ENCODE data around the gene ASMT.

ASMT gene

DNA sequence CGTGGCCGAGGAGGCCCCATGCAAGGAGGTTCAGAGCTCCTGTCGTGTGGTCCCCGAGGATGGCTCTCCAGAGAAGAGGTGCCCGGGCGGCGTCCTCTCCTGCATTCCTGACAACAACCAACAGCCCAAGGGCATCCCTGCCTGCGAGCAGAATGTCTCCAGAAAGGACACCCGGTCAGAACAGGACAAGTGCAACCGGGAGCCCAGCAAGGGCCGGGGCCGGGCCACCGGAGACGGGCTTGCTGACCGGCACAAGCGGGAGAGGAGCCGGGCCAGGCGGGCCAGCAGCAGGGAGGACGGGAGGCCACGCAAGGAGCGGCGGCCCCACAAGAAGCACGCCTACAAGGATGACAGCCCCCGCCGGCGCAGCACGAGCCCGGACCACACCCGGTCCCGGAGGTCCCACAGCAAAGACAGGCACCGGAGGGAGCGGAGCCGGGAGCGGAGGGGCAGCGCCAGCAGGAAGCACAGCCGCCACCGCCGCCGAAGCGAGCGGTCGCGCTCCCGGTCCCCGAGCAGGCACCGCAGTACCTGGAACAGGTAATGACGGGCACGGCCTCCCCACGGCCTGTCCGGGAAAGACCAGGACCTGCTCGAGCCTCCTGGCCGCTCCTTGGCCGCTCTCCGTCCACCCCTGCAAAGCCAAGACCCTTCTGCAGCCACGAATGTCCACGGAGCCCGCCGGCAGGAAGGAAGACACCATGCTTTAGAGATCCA is 13.7 kb upstream of the ASMT start:
- TF ChIP-seq, protein P1, sequence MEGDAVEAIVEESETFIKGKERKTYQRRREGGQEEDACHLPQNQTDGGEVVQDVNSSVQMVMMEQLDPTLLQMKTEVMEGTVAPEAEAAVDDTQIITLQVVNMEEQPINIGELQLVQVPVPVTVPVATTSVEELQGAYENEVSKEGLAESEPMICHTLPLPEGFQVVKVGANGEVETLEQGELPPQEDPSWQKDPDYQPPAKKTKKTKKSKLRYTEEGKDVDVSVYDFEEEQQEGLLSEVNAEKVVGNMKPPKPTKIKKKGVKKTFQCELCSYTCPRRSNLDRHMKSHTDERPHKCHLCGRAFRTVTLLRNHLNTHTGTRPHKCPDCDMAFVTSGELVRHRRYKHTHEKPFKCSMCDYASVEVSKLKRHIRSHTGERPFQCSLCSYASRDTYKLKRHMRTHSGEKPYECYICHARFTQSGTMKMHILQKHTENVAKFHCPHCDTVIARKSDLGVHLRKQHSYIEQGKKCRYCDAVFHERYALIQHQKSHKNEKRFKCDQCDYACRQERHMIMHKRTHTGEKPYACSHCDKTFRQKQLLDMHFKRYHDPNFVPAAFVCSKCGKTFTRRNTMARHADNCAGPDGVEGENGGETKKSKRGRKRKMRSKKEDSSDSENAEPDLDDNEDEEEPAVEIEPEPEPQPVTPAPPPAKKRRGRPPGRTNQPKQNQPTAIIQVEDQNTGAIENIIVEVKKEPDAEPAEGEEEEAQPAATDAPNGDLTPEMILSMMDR (IDR thresholded peaks at IDR 0.05; ENCODE audit: unreplicated experiment in 3 of 3) = no peak
- Mint-ChIP-seq H3K9me3 (no peaks in the 10 kb centered on the region), H3K4me1 (peaks cover 6% of the 10 kb centered on the region), H3K36me3 (ENCODE audit: low read depth) (peaks cover 71% of the 10 kb centered on the region), H3K27ac (no peak overlapping the region), H3K27me3 (ENCODE audit: low read depth) (no peaks in the 10 kb centered on the region), H3K4me3 (no peak overlapping the region)

DNA sequence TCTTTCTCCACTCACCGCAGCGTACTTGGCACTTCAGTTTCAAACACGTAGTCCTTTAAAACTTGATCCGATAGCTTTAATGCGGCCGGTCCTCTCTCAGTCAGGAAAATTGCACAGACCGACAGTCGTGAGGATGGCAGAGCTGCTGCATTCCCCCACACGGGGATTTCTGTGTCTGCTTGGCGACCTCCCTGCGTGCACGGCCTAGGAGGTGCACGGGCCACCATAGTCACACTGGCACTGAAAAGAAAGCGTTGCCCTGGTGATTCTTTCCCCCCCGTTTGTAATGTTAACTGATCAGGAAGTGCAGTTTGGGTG is 13.1 kb upstream of the ASMT start:
- peaks cover 6% of the 10 kb centered on the region for H3K4me1 Mint-ChIP-seq
- H3K9me3 Mint-ChIP-seq = no peaks in the 10 kb centered on the region
- H3K36me3 Mint-ChIP-seq (ENCODE audit: low read depth) = peaks cover 68% of the 10 kb centered on the region
- H3K4me3 Mint-ChIP-seq = no peak overlapping the region
- no peak overlapping the region for H3K27ac Mint-ChIP-seq
- no peaks in the 10 kb centered on the region for H3K27me3 Mint-ChIP-seq (ENCODE audit: low read depth)
- TF ChIP-seq, protein P1 (IDR thresholded peaks at IDR 0.05; ENCODE audit: unreplicated experiment in 3 of 3) = no peak

DNA sequence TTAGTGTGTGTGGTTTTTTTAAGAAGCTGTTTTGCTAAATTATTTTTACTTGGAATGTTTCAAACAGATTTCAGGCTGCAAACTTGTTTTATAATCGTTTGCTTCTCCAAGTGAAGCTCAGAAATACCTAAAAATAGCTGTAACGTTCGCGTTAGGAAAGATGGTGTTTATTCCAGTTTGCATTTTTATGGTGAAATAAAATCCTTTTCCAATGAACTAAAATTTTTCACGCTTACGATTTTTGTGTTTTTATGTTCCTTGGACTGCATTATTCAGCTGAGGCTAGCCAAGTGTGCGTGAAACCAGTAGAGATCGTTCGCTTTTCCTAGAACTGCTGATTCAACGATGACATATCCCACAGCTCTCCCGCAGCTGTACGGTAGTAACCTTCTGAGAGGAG is 12.6 kb upstream of the ASMT start:
- H3K4me3 Mint-ChIP-seq = no peak overlapping the region
- TF ChIP-seq, protein P1 (IDR thresholded peaks at IDR 0.05; ENCODE audit: unreplicated experiment in 3 of 3) = no peak
- no peak overlapping the region for H3K27ac Mint-ChIP-seq
- no peaks in the 10 kb centered on the region for H3K9me3 Mint-ChIP-seq
- peaks cover 63% of the 10 kb centered on the region for H3K36me3 Mint-ChIP-seq (ENCODE audit: low read depth)
- H3K4me1 Mint-ChIP-seq = peaks cover 6% of the 10 kb centered on the region
- no peaks in the 10 kb centered on the region for H3K27me3 Mint-ChIP-seq (ENCODE audit: low read depth)

DNA sequence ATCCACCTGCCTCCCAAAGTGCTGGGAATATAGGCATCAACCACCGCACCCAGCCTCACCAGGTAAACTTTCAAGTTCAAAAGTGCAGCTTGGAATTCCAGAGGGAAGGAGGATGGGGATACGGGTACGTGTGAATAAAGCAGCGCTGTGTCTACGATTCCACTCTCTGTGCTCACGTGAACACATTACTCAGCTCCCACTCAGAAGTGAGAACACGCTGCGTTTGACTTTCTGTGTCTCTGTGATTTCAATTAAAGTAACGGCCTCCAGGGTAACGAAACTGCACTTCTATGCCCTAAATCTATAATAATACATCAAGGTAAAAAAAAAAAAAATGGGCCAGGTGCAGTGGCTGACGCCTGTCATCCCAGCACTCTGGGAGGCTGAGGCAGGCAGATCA is 8.4 kb upstream of the ASMT start:
- peaks cover 42% of the 10 kb centered on the region for H3K36me3 Mint-ChIP-seq (ENCODE audit: low read depth)
- no peak overlapping the region for H3K4me3 Mint-ChIP-seq
- H3K9me3 Mint-ChIP-seq = no peaks in the 10 kb centered on the region
- no peaks in the 10 kb centered on the region for H3K4me1 Mint-ChIP-seq
- H3K27ac Mint-ChIP-seq = no peak overlapping the region
- H3K27me3 Mint-ChIP-seq (ENCODE audit: low read depth) = no peaks in the 10 kb centered on the region
- TF ChIP-seq, protein P1 (IDR thresholded peaks at IDR 0.05; ENCODE audit: unreplicated experiment in 3 of 3) = no peak

DNA sequence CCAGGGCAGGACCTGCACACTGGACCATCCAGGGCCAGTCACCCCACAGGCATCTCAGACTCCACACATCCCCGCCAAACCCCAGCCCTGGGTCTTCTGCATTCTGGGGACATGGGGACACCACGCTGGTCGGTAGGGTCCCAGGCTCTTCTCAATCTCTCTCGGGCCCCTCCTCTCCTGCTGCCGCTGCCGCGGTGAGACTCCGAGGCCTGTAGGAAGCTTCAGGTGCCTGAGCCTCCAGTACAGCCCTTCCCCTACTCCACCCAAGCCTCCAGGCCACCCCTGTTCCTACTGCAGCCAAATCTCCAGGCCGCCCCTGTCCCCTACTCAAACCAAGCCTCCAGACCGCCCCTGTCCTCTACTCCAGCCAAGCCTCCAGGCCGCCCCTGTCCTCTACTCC is 5.5 kb upstream of the ASMT start:
- peaks cover 13% of the 10 kb centered on the region for H3K36me3 Mint-ChIP-seq (ENCODE audit: low read depth)
- TF ChIP-seq, protein P1 (IDR thresholded peaks at IDR 0.05; ENCODE audit: unreplicated experiment in 3 of 3) = no peak
- no peaks in the 10 kb centered on the region for H3K4me1 Mint-ChIP-seq
- no peak overlapping the region for H3K4me3 Mint-ChIP-seq
- no peaks in the 10 kb centered on the region for H3K27me3 Mint-ChIP-seq (ENCODE audit: low read depth)
- H3K27ac Mint-ChIP-seq = peak overlapping the region in 1 of 3 experiments; percentile 97
- H3K9me3 Mint-ChIP-seq = no peaks in the 10 kb centered on the region

DNA sequence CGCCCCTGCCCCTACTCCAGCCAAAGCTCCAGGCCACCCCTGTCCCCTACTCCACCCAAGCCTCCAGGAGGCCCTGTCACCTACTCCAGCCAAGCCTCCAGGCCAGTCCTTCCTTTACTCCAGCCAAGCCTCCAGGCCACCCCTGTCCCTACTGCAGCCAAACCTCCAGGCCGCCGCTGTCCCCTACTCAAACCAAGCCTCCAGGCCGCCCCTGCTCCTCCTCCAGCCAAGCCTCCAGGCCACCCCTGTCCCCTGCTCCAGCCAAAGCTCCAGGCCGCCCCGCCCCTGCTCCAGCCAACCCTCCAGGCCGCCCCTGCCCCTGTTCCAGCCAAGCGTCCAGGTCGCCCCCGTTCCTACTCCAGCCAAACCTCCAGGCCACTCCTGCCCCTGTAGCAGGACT is 5.1 kb upstream of the ASMT start:
- no peak overlapping the region for H3K4me3 Mint-ChIP-seq
- H3K9me3 Mint-ChIP-seq = no peaks in the 10 kb centered on the region
- TF ChIP-seq, protein P1 (IDR thresholded peaks at IDR 0.05; ENCODE audit: unreplicated experiment in 3 of 3) = no peak
- no peaks in the 10 kb centered on the region for H3K4me1 Mint-ChIP-seq
- H3K27ac Mint-ChIP-seq = peak overlapping the region; percentile 33 to 97 (median 86)
- H3K27me3 Mint-ChIP-seq (ENCODE audit: low read depth) = no peaks in the 10 kb centered on the region
- H3K36me3 Mint-ChIP-seq (ENCODE audit: low read depth) = peaks cover 9% of the 10 kb centered on the region
